GM18498 (cell line): Measurements from ENCODE around the gene ZNF438.
A peak's percentile ranks its signal among the peaks of the same experiment; 100 is the strongest.
"Not testable (repeated sequence)": the region's sequence is repeated elsewhere in the genome, so short reads cannot be mapped to it uniquely, and the experiment has no call there.

ENCODE experiments used
- ATAC-seq: cut with Tn5 transposase; IDR thresholded peaks from one replicate; pipeline ENCODE4 v1.9.1; 2021; ENCODE audit warnings: mild to moderate bottlenecking, moderate library complexity; ENCODE audit not compliant: unreplicated experiment

Gene ZNF438

GRCh38 chr10:30986053-30986555, 45.6 kb downstream of the ZNF438 start:
- no peak for ATAC-seq

DNA sequence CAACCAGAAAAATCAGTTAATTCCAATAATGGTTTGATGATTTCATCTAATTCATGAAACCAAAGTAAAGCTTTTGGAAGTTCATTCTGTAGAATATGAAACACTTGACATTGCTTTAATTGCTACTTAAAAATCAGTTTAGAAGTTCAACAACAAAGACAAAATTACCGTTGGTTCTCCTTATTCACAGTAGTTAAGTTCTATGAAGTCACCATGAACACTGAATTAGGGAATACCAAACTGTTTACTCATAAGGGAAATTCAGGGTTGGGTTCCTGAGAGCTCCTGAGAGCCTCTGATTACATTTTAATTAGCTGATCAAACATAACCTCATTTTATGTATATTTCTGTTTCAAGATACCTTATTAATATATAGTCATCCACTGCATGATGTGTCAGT, 46.2 kb downstream of the ZNF438 start:
- no peak for ATAC-seq

GRCh38 chr10:30984563-30985328, 46.9 kb downstream of the ZNF438 start:
- ATAC-seq, result no peak

DNA sequence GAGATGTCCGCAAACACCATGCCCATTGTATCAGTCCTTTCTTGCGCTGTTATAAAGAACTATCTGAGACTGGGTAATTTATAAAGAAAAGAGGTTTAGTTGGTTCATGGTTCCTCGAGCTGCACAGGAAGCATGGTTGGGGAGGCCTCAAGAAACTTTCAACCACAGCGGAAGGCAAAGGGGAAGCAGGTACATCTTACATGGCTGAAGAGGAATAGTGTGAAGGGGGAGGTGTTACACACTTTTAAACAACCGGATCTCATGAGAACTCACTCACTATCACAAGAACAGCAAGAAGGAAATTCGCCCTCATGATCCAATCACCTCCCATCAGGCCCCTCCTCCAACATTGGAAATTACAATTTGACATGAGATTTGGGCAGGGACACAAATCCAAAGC, 48.5 kb downstream of the ZNF438 start:
- ATAC-seq, result not testable (repeated sequence)

DNA sequence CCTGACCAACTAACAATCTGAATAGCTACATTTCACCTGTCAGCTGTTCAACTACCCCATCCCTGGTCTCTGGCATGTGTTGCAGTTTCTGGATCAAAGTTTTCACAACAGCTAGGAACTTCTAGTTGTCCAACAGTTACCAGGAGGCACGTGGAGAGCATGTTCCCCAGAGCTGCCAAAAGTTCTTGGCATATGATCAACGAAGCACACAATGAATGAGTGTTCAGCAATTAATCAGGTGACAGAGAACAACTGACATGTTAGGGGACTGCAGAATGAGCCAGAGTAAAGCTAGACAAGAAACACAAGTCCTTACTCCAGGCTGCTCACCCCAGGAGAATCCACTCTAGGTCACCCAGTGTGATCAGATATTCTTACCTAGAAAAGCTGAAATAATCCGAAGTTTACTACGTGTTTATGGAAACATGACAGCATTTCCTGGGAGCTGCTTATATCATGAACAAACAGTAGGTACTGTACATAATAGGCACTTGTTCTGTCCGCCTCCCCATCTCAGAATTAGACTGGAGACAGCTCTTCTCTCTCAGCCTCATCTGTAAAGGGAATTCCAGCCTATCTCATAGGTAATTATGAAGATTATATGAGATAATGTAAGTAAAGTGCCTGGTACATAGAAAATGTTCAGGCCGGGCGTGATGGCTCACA, 50.6 kb downstream of the ZNF438 start:
- no peak for ATAC-seq

GRCh38 chr10:30979956-30980355, 51.7 kb downstream of the ZNF438 start:
- no peak for ATAC-seq

GRCh38 chr10:30978843-30979242, 52.8 kb downstream of the ZNF438 start:
- no peak for ATAC-seq

GRCh38 chr10:30977385-30977784, 54.3 kb downstream of the ZNF438 start:
- no peak for ATAC-seq

DNA sequence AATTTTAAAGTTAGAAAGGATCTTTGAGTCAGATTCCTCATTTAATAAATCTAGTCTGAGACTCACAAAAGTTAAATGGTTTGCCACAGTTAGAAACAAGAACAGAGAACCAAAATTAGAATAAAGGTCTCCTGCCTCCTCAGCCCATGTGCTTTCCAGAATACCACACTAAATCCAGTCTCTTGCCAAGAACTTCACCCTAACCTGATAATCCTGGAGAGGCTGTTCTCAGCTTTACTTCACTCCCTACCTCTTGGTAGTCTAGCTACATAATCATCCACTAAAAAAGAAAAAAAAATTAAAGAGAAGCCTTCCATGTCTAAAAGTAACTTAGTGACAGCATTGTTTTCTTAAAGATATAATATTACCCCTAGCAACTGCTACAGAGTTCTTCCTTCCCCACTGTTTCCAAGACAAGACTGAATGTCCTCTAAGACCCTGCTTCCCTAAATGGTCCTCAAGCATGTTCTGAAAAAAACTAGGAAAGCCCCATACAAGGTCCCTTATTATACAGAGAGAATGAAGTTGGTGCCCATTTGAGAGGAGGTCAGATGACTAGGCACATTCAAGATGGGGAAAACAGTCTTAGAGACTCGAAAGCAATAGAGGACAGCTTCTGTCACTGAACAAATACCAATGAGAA, 56.8 kb downstream of the ZNF438 start:
- ATAC-seq, result no peak

- ATAC-seq, result no peak
Measured at GRCh38 chr10:30974355-30974754, 57.3 kb downstream of the ZNF438 start.

- no peak for ATAC-seq
Measured at GRCh38 chr10:30973737-30974136, 57.9 kb downstream of the ZNF438 start.

- no peak for ATAC-seq
Measured at GRCh38 chr10:30970760-30971460, 60.8 kb downstream of the ZNF438 start.

DNA sequence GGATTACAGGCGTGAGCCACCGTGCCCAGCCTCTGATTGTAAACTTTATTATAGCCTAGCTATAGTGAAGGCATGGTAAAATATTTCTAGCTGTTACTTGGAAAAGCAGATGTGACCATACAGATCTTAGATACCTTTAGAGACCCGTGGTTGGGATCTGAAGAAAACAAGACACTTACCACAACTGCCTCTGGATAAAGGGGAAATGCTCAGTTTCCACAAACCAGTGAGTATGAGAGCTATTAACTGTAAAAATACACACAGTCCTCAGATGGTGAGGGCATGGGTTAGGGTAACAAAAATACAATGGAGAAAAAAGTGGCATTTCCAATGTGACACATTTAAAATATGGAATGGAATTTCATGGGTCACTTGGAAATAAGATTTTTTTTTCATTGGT, 63.0 kb downstream of the ZNF438 start:
- ATAC-seq, result no peak

DNA sequence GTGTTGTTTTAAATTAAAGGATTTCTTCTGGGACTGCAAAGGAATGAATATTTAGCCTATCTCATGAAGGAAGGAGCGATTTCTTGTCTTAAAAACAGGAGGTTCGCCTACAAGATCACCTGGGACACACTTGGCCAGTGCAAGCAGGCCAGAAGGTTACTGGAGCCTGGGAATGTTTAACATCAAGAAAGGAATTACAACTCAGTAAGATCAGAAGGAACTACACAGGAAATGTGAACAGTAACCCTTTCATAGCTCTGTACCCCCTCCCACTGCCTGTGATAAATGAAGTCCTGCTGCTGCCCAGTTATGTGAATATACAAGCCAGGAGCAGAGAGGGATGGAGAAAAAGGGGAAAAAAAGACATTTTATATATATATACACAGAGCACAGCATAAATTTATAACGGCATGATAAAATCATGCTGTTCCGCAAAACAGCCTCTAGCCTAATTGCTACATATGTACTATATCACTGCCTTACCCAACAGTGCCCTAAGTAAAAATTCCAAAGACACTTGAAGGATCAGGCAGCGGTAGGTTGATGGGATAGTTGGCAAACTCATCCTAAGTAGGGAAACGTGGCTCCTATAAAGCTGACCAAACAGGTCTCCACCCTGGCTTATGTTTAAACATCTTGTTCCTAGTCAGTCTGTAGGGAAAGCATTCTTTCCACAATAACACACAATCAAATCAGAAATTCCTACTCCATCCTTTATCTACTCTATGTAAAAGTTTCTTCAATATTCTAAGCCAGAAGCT, 63.8 kb downstream of the ZNF438 start:
- ATAC-seq, result no peak

DNA sequence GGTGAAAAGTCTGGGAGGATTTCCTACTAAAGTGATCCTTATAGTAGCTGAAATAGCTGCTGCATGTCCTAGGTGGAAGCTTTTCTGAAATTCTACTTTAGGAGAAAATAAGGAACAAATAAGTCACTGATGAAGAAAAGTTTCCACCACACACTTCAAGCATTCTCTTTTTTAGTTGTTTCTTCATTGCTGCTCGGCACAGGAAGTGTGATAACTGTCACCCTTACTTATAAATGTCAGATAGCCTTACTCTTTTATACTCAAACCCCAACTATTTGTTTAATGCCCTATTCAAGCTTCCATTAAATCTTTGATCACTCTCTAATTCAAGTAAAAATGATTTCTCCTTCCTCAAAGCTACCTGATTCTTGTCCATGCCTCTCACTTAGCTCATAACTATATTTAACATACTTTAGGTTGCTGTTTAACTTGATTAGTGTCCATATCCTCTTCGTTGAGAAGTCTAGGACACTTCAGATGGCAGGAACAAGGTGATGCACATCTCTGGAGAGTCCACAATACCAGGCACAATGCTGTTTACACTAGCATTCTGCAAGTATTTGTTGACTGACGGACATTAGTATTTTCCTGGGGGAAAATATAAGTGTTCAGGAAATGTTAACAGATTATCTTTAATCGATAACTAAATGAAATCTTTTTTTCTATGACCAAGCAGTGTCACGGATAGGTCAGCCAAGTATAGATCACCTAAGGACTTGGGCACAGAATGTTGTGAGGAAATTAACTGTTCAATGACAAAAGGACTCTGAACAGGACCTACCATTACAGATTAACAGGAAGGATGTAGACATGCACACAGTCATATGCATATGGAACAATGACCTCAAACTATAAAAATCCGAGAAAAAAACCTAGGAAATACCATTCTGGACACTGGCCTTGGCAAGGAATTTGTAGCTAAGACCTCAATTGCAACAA, 67.4 kb downstream of the ZNF438 start:
- ATAC-seq, result no peak

DNA sequence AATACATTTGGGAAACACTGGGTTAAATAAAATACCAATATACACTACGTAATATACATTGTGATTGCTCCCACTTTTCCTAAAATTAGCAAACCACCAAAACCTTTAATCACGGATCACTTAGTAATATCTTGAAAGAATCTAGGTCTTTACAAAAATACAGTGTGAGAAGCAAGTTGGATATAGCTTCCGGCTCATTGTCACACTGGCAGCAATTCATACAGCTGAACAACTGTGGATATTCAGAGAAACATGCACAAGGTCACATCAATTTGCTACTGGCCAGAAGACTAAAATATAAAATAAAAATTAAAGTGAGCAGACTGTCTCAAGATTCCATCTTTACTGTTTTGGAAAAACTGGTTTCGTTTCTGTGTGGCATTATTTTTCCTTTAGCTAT, 69.1 kb downstream of the ZNF438 start:
- no peak for ATAC-seq

GRCh38 chr10:30959836-30960210, 71.8 kb downstream of the ZNF438 start:
- ATAC-seq, result peak; percentile 15

DNA sequence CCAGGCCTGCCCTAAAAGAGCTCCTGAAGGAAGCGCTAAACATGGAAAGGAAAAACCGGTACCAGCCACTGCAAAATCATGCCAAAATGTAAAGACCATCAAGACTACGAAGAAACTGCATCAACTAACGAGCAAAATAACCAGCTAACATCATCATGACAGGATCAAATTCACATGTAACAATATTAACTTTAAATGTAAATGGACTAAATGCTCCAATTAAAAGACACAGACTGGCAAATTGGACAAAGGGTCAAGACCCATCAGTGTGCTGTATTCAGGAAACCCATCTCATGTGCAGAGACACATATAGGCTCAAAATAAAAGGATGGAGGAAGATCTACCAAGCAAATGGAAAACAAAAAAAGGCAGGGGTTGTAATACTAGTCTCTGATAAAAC, 82.4 kb downstream of the ZNF438 start:
- ATAC-seq, result not testable (repeated sequence)

- ATAC-seq, result no peak
Measured at GRCh38 chr10:30944005-30944404, 87.7 kb downstream of the ZNF438 start.
